Raji (cell line): ENCODE measurements around the gene B4GAT1.

Experiments
- POLR2A ChIP-seq: IDR thresholded peaks from 2 replicates; pipeline ENCODE4 v1.6.1; 2011; ENCODE audit warnings: low read depth, low read length, control low read depth; ENCODE audit not compliant: insufficient read depth

The B4GAT1 gene

GRCh38 chr11:66365711-66366619 is 18.5 kb upstream of the B4GAT1 start:
- TF ChIP-seq POLR2A = no peak

GRCh38 chr11:66365166-66365565 is 17.7 kb upstream of the B4GAT1 start:
- TF ChIP-seq POLR2A = no peak

- no peak for TF ChIP-seq POLR2A
Observed at GRCh38 chr11:66363805-66364535, 16.5 kb upstream of the B4GAT1 start.

GRCh38 chr11:66363187-66363601 is 15.8 kb upstream of the B4GAT1 start:
- TF ChIP-seq POLR2A = 0 out of 2 replicates have a peak, but pooled peaks have one; percentile 12

- no peak for TF ChIP-seq POLR2A
Observed at GRCh38 chr11:66362481-66363147, 15.2 kb upstream of the B4GAT1 start.

GRCh38 chr11:66361502-66361941 is 14.1 kb upstream of the B4GAT1 start:
- peak; percentile 13; the same call in 1 of the 2 replicates for TF ChIP-seq POLR2A

GRCh38 chr11:66360406-66361073 is 13.1 kb upstream of the B4GAT1 start:
- TF ChIP-seq POLR2A = 0 out of 2 replicates have a peak, but pooled peaks have one; percentile 20

GRCh38 chr11:66359662-66360087 is 12.2 kb upstream of the B4GAT1 start:
- peak; percentile 31 for TF ChIP-seq POLR2A

- no peak for TF ChIP-seq POLR2A
Observed at GRCh38 chr11:66349084-66349386, 1.6 kb upstream of the B4GAT1 start.

GRCh38 chr11:66346476-66347424 is 679 bp downstream of the B4GAT1 start:
- no peak for TF ChIP-seq POLR2A

GRCh38 chr11:66345316-66345649 is 2.1 kb downstream of the B4GAT1 start:
- no peak for TF ChIP-seq POLR2A

GRCh38 chr11:66344550-66345315 is 2.7 kb downstream of the B4GAT1 start, which contains the start of gene BRMS1:
TSS of gene BRMS1 (minus strand) at chr11:66345104. CDS start at chr11:66342234, 2,870 bp downstream.
- TF ChIP-seq POLR2A = peak; percentile 95

GRCh38 chr11:66343176-66343575 is 4.3 kb downstream of the B4GAT1 start:
- no peak for TF ChIP-seq POLR2A
